Measurements from ENCODE around the gene RAE1.
"Not testable (repeated sequence)": the region's sequence is repeated elsewhere in the genome, so short reads cannot be mapped to it uniquely, and the experiment has no call there.

Gene RAE1

GRCh38 chr20:57326667-57327455 is 24.2 kb upstream of the RAE1 start:
- DNase-seq = peak in 1 of 2 experiments; percentile 17

- no peak for DNase-seq
Observed at GRCh38 chr20:57327820-57328219, 23.2 kb upstream of the RAE1 start.

DNA sequence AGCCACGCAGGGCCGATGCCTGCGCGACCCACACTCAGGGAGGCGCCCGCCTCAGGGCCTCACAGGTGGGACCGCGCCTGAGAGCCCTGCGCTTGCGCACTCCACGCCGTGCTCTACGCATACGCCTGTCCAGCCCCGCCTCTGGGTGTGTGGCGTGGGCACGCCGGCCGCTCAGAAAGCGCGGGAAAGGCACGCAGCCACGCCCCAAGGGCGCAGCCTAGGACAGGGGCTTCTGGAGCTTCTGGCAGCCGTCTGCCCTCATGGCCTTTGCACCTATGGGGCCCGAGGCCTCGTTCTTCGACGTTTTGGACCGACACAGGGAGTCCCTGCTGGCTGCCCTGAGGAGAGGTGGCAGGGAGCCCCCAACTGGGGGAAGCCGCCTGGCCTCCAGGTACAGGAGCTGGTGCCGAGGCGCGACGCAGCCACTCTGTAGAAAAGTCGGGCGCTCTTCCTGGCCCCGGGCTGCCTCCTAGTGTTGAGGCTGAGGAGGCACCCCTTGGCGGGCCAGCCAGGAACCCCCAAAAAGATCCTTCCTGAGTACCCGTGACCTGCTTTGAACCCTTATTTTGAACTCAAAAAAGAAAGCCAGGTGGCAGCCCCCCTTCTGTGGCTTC is 21.3 kb upstream of the RAE1 start, which contains the start of gene SPO11:
Gene SPO11, plus strand, starts transcription at position 196 of the 614 bp plus-strand sequence. Its CDS starts 65 bp downstream, at position 261.
- DNase-seq = no peak

GRCh38 chr20:57330998-57331397 is 20.1 kb upstream of the RAE1 start:
- no peak for DNase-seq

GRCh38 chr20:57332105-57333089 is 18.7 kb upstream of the RAE1 start:
- DNase-seq = no peak

- DNase-seq = no peak
Observed at GRCh38 chr20:57335392-57335791, 15.7 kb upstream of the RAE1 start.

- no peak for DNase-seq
Observed at GRCh38 chr20:57341663-57342062, 9.4 kb upstream of the RAE1 start.

- DNase-seq = no peak
Observed at GRCh38 chr20:57342829-57343228, 8.2 kb upstream of the RAE1 start.

GRCh38 chr20:57346477-57346876 is 4.6 kb upstream of the RAE1 start:
- DNase-seq = peak; percentile 49 to 63

GRCh38 chr20:57347393-57347792 is 3.7 kb upstream of the RAE1 start:
- DNase-seq = no peak

DNA sequence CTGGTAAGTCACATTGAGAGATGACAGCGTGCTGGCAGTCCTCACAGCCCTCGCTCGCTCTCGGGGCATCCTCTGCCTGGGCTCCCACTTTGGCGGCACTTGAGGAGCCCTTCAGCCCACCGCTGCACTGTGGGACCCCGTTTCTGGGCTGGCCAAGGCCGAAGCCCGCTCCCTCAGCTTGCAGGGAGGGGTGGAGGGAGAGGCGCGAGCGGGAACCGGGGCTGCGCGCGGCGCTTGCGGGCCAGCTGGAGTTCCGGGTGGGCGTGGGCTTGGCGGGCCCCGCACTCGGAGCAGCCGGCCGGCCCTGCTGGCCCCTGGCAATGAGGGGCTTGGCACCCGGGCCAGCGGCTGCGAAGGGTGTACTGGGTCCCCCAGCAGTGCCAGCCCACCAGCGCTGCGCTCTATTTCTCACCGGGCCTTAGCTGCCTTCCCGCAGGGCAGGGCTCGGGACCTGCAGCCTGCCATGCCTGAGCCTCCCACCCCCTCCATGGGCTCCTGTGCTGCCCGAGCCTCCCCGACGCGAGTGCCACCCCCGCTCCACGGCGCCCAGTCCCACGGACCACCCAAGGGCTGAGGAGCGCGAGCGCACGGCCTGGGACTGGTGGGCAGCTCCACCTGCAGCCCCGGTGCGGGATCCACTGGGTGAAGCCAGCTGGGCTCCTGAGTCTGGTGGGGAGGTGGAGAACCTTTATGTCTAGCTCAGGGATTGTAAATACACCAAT is 2.7 kb upstream of the RAE1 start:
- DNase-seq = not testable (repeated sequence)

GRCh38 chr20:57348922-57349574 is 2.0 kb upstream of the RAE1 start:
- not testable (repeated sequence) for DNase-seq

- DNase-seq = no peak
Observed at GRCh38 chr20:57350081-57350710, 859 bp upstream of the RAE1 start.

GRCh38 chr20:57350726-57351041 is 371 bp upstream of the RAE1 start:
- DNase-seq = not testable (repeated sequence)

DNA sequence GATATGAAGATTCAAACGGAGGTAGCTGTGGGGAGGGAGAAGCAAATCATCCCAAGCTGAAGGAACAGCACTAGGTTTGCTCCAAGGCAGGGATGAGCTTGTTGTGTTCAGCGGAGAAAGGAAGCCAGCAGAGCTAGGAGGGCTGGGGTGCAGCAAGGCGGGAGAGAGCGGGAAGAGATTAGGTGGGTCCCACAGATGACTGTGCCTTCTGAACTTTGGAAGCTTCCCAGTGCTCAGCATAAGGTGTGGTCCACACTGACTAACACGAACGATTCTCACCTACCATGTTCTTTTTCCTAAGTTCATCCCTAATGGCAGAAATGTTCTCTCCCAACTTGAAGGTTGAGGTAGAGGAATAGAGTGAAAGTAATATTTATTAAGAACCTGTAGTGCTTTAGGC is 1.2 kb downstream of the RAE1 start:
- no peak for DNase-seq

GRCh38 chr20:57353351-57353750 is 2.3 kb downstream of the RAE1 start:
- no peak for DNase-seq

DNA sequence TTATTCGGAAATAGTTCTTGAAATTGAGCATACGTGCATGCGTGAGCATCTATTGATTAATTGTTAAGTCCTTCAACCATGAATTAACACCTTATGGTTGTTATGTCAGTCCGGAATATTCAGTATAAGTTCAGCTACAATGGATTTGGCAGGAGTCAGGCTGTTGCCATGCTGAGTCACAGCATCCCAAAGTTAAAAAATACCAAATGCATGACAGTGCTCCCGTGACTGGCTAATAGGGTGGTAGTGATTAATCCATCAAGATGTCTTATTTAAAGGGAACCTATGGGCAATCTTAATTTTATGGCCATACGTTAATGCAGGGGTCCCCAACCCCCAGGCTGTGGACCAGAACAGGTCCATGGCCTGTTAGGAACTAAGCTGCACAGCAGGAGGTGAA is 10.5 kb downstream of the RAE1 start:
- DNase-seq = no peak

DNA sequence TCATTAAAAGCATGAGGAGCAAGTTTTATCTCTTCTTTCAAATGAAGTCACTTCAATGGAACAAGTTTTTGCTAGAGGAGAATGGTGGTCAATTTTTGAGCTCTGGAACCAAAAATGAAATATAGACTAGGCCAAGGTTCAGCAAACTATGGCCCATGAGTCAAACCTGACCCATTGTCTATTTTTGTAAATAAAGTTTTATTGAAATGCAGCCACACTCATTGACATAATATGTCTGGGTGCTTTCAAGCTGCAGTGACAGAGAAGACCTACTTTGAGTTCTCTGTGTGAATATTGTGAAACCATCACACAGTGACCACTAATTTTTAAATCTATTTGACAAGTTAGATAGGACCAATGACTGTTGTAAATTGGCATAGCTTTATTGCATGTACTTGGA is 13.4 kb downstream of the RAE1 start:
- DNase-seq = no peak

DNA sequence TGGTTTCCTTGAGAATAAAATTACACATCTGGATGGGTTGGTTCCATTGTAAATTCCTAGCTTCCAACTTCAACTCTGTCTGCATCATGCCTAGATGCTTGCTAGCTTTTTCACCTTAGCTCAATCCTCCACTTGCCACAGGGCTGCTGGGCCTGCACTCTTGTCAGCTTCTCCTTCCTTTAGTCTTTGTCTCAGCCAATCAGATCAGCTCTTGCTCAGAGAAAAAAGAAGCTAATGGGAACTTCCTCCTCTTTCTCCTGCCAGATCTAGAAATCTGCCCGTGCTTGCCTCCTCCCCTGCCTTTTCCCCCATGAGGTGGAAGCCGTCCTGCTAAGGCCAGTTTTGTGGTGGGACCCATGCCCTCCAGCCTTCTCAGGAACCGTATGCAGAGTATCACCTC is 18.5 kb downstream of the RAE1 start:
- no peak for DNase-seq

DNA sequence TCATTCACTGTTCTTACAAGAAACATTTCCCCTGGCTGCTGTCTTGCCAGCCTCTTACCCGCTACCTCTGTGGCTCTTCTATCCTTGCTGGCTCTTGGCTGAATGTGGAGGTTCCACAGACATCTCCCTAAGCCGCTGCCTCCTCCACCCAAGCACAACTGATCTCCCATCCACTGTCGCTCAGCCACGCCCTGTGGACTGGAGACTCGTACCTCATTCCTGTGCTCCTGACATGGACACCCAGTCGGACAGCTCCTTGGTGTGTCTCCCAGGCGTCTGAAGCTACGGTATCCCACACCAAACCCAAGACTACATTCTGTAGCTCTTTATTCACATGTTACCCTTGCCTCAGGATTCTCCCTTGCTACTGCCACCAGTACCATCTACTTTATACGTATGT is 19.3 kb downstream of the RAE1 start:
- no peak for DNase-seq

DNA sequence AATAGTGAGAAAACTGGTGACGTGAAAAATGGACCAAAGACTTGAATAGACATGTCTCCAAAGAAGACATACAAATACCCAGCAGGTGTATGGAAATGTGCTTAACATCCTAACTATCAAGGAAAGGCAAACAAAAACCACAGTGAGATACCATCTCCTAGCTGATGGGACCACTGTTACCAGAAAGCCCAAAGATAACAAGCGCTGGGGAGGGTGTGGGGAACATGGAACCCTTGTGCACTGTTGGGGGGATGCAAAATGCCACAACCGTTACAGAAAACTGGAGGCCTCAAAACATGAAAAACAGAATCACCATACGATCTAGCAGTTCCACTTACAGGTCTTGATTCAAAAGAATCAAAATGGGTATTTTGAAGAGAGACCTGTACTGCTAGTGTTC is 20.3 kb downstream of the RAE1 start:
- DNase-seq = no peak

DNA sequence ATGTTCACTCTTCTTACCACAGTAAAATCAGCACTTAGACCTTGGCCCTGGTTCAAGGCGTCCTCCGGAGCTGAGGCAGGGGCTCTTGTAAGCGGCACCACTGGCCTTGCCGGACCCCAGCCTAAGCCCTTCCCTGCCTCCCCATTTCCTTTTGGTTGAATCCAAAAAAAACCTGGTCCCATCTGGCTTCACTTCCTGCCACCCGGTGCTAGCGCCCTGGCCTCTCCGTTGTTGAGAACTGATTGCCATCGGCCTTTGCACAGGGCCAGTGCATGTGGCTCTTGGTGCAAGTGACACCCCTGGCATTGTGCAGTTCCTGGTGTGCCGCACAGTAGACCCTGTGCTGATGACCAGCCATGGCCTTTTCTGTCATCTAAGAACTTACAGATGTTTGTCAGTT is 21.1 kb downstream of the RAE1 start:
- DNase-seq = no peak
